GM23338 (cell line): ENCODE results near the gene CRK.

ENCODE experiments used
- CREB1 ChIP-seq: fragments of 250-450 bp; sonication (Bioruptor Pico); IDR thresholded peaks from 2 replicates; pipeline ENCODE4 v1.5.0; 2020; ENCODE audit warnings: low read depth, mild to moderate bottlenecking, moderate library complexity
- CTCF ChIP-seq, 2 experiments: fragments of 200-600 bp in 1 of 2; sonication (generic) in 1 of 2; conservative IDR thresholded peaks; 2 replicates each; pipeline versions ENCODE4 v1.5.1 to v1.6.1; 2016 to 2017; ENCODE audit warnings: antibody characterized with exemption in 2 of 2, low read depth in 2 of 2, mild to moderate bottlenecking in 2 of 2, moderate library complexity in 1 of 2
- EZH2 ChIP-seq: fragments of 200-600 bp; sonication (generic); IDR thresholded peaks from one replicate; pipeline ENCODE4 v1.8.0; 2017; ENCODE audit warnings: antibody characterized with exemption, mild to moderate bottlenecking, low read depth; ENCODE audit not compliant: unreplicated experiment
- NANOG ChIP-seq: IDR thresholded peaks from 2 replicates; pipeline ENCODE4 v1.6.1; 2016; ENCODE audit warnings: antibody characterized with exemption, borderline replicate concordance
- REST ChIP-seq: IDR thresholded peaks from one replicate; pipeline ENCODE4 v1.6.1; 2018; ENCODE audit warnings: antibody characterized with exemption; ENCODE audit not compliant: unreplicated experiment
- ZNF114 ChIP-seq: fragments of 250-450 bp; sonication (Bioruptor Pico); IDR thresholded peaks from 2 replicates; pipeline ENCODE4 v1.5.0; 2020; ENCODE audit warnings: mild to moderate bottlenecking, moderate library complexity

- no peak for TF ChIP-seq CTCF (conservative IDR thresholded peaks at IDR 0.05; ENCODE audit: low read depth in 2 of 2)
- TF ChIP-seq EZH2, result no peak
- no peak for TF ChIP-seq NANOG
- no peak for TF ChIP-seq ZNF114 (CRISPR knock-in tag)
- TF ChIP-seq CREB1 (CRISPR knock-in tag), result no peak
- no peak for TF ChIP-seq REST
Measured at GRCh38 chr17:1467258-1467657, 11.2 kb upstream of the CRK start.
